Measurements from ENCODE around the gene SLC25A18.
A peak's percentile ranks its signal among the peaks of the same experiment; 100 is the strongest.
"Not testable (repeated sequence)": the region's sequence is repeated elsewhere in the genome, so short reads cannot be mapped to it uniquely, and the experiment has no call there.

The SLC25A18 gene

GRCh38 chr22:17562906-17563870 is at the start of gene SLC25A18:
Gene SLC25A18, plus strand, starts transcription at chr22:17563498. Its CDS starts 16,447 bp downstream, at chr22:17579945.
- TF ChIP-seq CTCF (IDR thresholded peaks at IDR 0.05): no peak
- H3K27ac ChIP-seq: peak within 1 kb of the TSS; percentile 58 to 59
- H3K4me3 ChIP-seq: no peak within 1 kb of the TSS
- peaks cover 0 to 22% (median 10%) of the 10 kb centered on the region in 4 donors for H3K4me1 ChIP-seq
- H3K27me3 ChIP-seq: peaks cover 0 to 4% of the 10 kb centered on the region in 2 donors
- intact Hi-C loops (cut with DNase I; ENCODE audit: low total_unique reads): no loop called here
- DNase-seq: peak; percentile 45 to 74
- no peaks in the 10 kb centered on the region for H3K9me3 ChIP-seq
- no peaks in the 10 kb centered on the region for H3K36me3 ChIP-seq

GRCh38 chr22:17513612-17514011 is 49.7 kb upstream of the SLC25A18 start:
- no peak for DNase-seq
- intact Hi-C loops (cut with DNase I; ENCODE audit: low total_unique reads): no loop called here
- H3K9me3 ChIP-seq: no peaks in the 10 kb centered on the region
- H3K36me3 ChIP-seq: no peaks in the 10 kb centered on the region
- H3K27ac ChIP-seq: no peak overlapping the region
- H3K27me3 ChIP-seq: peaks cover 0 to 5% of the 10 kb centered on the region in 2 donors
- H3K4me1 ChIP-seq: no peaks in the 10 kb centered on the region
- TF ChIP-seq CTCF (IDR thresholded peaks at IDR 0.05): no peak
- H3K4me3 ChIP-seq: no peak overlapping the region

GRCh38 chr22:17514084-17514483 is 49.2 kb upstream of the SLC25A18 start:
- TF ChIP-seq CTCF (IDR thresholded peaks at IDR 0.05): no peak
- H3K36me3 ChIP-seq: no peaks in the 10 kb centered on the region
- no peak overlapping the region for H3K4me3 ChIP-seq
- peaks cover 0 to 5% of the 10 kb centered on the region in 2 donors for H3K27me3 ChIP-seq
- no peaks in the 10 kb centered on the region for H3K4me1 ChIP-seq
- no peaks in the 10 kb centered on the region for H3K9me3 ChIP-seq
- intact Hi-C loops (cut with DNase I; ENCODE audit: low total_unique reads): no loop called here
- no peak overlapping the region for H3K27ac ChIP-seq
- DNase-seq: no peak

- TF ChIP-seq CTCF (IDR thresholded peaks at IDR 0.05): no peak
- Histone ChIP-seq H3K36me3 (no peaks in the 10 kb centered on the region), H3K27ac (no peak overlapping the region), H3K27me3 (peaks cover 0 to 8% of the 10 kb centered on the region in 2 donors), H3K9me3 (no peaks in the 10 kb centered on the region), H3K4me1 (no peaks in the 10 kb centered on the region), H3K4me3 (no peak overlapping the region)
- intact Hi-C loops (cut with DNase I; ENCODE audit: low total_unique reads): no loop called here
- DNase-seq: no peak
These were observed 44.9 kb upstream of the SLC25A18 start for GRCh38 chr22:17518406-17518805.

GRCh38 chr22:17521971-17522370 is 41.3 kb upstream of the SLC25A18 start:
- intact Hi-C loops (cut with DNase I; ENCODE audit: low total_unique reads); H3K27me3 ChIP-seq; H3K9me3 ChIP-seq; H3K36me3 ChIP-seq; H3K4me3 ChIP-seq; DNase-seq; H3K27ac ChIP-seq; H3K4me1 ChIP-seq: not testable (repeated sequence)

GRCh38 chr22:17523925-17524324 is 39.4 kb upstream of the SLC25A18 start:
- Histone ChIP-seq H3K27ac (no peak overlapping the region), H3K4me3 (no peak overlapping the region), H3K9me3 (no peaks in the 10 kb centered on the region), H3K4me1 (no peaks in the 10 kb centered on the region), H3K27me3 (peaks cover 0 to 5% of the 10 kb centered on the region in 2 donors), H3K36me3 (no peaks in the 10 kb centered on the region)
- no peak for TF ChIP-seq CTCF (IDR thresholded peaks at IDR 0.05)
- DNase-seq: no peak
- intact Hi-C loops (cut with DNase I; ENCODE audit: low total_unique reads): no loop called here
